Activated gamma-delta T cell (primary cell): ENCODE results near the gene KCNMA1.

Experiments
- DNase-seq: peaks from one replicate; lab custom pipeline; 2025; lab: John Stamatoyannopoulos, UW

The KCNMA1 gene

DNA sequence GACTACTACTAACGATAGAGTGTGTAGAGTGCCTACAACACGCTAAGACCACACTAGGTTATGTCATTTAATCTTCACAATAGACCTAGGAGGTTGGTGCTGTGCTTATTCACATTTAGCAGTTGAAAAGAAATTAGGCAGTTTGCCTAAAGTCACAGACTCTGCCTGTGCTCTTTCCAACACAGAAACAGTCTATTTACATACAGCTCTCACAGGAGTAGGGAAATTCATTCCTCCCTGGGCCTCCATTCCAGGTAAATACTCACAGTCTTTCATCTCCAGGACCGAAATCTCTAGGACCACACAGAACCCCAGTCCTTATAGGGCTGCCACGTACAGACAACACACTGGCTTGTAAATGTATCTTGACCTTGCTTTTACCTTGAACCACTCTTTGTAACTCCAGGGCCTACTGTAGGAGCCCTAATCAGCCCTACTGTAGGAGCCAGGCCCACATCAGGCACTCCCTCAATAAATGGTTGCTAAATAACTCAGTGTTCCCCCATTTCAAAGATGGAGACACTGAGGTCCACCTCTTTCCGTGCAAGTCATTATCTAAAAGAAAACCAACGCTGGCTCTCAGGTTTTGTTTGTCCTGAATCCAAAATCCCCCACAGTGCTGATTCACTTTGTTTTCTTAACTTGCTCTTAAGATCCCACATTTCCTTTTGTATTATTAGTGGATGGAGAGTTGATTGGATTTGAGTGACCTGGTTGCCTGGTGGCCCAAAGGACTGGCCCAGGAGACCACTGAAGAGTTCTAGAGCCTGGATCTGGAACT, 146.9 kb downstream of the KCNMA1 start:
- DNase-seq: no peak

DNA sequence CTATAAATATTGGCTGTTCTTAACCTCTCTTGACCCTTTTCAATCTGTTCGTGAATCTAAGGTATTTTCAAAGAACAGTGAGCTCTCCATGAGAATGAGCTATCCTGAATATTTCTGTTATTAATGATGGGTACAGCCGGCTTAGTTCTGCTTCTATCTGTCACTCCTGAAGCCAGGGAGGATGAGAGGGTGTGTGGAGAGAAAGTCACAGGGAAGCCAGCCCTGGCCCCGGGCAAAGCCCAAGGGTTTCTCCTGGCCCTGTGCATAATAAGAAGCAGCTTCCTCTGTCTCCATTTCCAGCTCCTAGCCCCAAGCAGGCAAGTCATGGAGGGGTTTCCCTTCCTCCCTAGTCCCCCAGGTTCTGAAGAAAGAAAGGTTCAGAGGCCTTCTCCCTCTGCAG, 151.1 kb downstream of the KCNMA1 start:
- no peak for DNase-seq

DNA sequence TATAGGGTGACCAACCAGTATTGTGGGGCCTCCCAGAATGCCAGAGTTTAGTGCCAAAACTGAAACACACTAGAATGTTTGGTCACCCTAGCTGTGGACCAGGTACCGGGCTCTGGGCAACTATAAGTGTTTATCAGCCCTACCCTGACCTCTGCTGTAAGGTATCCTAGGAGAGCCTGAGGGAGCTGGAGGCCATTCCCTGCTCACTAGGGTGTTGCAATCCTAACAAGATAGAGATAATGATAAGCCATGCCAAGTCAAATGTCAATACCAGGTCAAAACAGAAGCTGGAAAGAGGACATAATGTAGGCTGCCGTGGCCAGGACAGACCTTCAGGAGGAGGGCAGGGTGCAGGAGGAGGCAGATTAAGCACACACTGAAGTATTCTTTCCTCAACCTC, 151.8 kb downstream of the KCNMA1 start:
- DNase-seq: no peak

DNA sequence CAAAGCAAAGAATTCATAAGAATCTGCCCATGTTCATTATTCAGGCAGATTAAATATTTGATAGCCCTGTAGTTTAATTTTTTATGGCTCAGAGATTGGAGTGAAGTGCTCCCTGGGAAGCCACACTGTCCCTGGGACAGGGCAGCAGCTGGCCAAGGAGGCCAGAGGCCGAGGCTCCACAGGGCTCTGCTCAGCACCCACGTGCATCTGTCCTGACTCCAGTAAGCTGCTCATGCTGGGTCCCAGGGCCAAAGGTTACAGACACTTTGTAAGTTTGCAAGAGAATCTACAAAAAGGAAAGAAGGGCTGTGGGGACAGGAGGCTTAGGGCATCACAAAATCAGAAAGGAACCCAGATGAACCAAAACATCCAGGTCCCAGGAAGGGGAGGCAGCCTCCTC, 155.5 kb downstream of the KCNMA1 start:
- DNase-seq: no peak

DNA sequence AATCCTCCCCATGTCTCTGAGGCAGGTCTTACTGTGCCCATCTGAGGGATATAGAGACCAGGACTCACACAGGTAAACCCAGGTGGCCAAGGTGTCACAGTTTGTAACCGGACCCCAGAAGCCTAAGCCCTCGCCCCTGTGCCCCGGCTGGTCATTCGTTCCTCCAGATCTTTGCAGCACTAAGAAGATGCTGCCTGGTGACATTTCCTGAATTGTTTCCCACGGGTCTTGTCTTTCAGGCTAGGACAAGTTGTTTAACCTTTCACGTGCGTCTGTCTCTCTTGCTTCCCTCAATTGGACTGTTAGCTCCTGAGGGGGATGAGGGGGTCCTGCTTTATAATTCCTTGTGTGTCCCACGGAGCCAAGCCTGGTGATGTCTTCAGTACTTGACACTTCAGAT, 158.0 kb downstream of the KCNMA1 start:
- no peak for DNase-seq

DNA sequence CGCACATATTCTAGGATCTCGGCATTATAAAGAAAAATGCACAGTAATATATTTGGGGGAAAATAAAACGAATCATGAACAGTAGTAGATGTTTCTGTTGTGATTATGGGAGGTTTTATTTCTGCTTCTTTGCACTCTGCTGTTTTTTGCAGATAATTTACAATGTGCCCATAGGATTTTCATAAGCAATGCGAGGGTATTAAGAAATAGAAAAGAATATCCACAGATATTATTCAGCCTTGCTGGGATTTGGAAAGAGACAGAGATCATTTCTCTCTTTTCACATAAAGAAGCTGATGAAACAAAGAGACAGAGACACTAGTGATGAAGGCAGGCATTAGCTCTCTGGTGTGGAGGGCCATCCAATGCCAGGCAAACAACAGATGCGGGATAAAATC, 158.6 kb downstream of the KCNMA1 start:
- no peak for DNase-seq

DNA sequence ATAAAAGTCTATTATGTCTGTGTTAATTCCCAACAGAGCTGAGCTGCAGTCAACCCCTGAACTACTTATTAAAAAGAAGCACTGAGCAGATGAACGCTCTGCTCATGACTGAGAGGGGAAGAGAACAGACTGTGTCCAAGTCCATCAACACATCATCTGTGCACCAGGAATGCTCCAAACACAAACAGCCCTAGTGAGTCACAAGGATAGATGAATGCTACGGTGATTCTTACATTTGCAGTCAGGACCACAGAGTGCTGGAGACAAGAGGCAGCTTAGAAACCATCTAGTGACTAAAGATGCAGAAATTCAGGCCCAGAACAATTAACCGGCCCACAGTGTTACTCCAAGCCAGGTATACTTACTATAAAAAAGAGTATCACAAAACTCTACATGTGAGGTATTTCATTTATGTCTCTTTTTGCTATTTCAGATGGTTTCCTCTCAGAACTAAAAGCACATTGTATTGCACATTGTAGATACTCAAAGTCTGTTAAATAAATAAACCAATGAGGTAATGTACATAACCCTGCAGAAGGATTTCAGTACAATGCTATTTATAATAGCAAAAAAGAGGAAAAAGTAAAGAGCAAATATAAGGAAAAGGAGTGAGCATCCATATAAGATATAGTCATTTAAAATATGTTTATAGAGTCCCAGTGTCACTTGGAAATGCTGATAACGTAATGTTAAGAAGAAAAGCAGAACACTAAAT, 159.2 kb downstream of the KCNMA1 start:
- no peak for DNase-seq

DNA sequence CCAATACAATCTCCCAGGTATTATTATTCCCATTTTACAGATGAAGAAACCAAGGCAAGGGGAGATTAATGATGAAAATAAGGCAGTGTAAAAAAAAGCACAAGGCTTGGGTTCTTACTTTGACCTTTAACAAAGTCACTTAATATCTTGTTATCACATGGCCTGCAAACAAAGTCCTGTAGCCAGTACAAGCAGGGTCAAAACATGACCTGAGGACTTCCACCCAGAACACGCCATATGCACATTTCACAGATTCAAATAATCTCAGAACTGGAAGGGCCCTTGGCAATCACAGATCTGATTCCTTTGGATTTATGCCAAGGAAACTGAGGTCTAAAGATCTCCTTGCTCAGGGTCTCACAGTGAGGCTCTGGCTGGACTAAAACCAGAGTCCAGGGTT, 162.1 kb downstream of the KCNMA1 start:
- no peak for DNase-seq

DNA sequence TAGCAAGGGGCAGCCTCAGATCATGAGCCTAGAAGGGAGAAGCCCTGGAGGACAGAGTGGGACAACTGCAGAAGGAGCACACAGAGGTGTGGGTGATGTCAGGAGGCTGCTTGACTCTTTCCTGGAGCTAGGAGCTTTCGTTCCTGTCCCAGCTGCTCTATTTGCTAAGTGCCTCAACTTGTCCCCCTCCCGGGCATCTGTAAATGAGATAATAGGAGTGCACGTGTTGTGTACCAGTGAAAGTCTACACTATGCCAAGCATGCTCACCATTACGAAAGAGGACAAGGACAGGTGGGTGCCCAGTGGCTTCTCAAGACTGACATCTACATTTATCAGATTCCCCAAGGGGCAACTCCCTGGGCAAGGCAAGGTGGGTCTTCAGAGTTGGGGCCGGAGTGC, 162.7 kb downstream of the KCNMA1 start:
- DNase-seq: no peak

DNA sequence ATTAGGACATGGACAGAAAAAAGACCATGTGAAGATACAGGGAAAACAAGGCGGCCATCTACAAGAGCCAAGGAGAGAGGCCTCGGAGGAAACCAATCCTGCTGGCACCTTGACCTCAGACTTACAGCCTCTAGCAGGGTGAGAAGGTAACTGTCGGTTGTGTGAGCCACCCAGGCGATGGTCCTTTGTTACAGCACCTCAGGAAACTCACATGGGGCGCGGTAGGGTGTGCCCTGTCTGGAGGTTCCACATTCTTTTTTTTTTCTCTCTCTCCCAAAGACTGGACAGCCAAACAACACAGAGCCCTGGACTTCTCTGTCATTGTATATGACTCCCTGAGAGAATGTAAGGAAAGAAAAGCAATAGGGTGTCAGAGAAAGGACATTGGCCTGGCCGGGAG, 163.2 kb downstream of the KCNMA1 start:
- DNase-seq: no peak

DNA sequence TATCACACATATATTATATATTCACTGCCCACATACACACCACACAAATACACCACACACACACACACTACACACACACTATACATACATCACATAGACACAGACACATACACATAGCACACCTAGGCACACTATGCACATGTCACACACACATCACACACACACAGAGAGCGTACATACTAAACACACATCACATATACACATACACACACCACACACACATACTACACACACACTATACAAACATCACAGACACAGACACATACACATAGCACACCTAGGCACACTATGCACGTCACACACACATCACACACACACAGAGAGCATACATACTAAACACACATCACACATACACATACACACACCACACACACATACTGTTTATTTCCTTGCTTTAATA, 165.5 kb downstream of the KCNMA1 start:
- DNase-seq: no peak

DNA sequence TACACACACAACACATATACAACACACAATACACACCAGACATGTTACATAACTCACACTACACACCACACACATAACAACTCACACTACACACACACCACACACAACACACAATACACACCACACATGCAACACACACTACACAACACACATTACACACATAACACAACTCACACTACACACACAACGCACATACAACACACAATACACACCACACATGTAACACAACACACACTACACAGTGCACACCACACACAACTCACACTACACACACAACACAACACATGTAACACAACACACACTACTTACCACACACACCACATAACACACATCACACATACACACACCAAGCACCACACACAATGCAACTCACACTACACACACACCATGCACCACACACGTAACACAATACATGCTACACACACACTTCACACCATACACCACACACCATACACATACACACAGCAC, 166.5 kb downstream of the KCNMA1 start:
- no peak for DNase-seq

DNA sequence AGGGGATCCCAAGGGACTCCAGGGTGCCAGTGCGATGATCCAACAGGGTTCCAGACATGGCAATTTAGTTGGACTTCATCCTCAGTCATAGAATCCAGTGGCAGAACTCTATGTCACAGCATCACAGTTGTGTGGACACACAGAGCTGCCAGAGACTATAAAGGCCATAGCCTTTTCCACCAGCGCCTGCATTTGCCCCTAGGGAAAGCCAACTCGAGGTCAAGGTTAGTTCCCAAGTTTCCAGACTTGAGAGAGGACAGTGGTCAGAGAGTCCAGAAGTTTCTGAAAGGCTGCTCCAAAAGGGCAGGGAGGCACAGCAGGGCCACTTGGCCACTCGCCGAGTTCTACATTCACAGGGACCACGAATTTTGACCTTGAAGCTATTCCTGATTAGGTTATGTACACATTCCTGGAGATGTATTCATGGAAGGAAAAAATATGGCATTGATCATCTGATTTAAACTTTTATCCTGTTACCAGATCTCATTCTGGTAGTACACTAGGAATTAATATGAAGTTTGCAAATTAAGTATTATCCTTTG, 170.1 kb downstream of the KCNMA1 start:
- DNase-seq: no peak

DNA sequence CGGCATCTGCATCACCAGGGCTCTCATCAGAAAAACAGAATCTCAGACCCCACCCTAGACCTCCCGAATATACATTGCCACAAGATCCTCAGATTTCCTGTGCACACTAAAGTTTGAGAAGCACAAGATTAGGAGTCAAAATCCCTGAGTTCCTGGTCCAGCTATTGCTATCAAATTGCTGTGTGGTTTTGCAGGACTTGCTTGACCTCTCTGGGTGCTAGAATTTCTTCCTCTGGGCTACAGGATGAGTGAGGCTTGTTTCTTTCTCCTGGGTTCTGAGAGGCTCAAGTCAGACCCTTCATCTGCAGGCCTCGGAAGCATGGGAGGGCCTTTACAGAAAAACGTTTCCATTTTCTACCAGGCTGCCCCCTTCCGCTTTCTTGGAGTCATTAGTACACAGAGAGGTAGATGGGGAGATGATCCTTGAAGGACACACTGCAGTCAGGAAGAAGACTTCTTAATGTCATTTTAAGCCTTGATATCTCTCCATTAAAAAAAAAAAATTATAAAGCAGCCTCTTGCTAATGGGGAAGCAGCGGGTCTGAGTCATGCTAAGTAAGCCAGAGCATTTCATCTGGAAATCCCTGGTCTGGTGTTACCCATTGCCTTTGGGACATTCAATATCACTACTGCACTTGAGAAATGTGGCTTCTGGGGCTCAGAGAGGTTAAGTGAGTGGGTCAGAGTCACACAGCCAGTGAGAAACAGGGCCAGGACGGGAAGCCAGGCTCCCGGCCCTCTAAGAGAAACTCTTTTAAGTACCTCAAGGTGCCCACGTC, 173.5 kb downstream of the KCNMA1 start:
- no peak for DNase-seq

DNA sequence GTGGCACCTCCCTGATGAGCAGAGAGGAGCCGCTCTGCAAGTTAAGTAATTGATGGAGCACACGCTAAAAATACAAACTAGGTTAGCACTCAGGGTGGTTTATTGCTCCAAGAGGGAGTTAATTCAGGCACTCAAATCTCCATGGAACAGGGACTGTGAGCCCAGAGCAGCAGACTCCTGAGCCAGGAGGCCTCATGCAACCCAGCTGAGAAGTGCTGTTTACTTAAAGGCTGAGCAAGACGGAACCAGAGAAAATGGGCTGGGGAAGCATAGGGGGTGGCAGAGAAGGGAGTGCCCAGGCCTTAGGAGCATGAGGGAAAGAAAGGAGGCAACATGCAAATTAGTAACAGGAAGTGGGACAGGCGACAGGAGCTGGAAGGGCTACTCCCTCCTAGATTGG, 174.1 kb downstream of the KCNMA1 start:
- no peak for DNase-seq

DNA sequence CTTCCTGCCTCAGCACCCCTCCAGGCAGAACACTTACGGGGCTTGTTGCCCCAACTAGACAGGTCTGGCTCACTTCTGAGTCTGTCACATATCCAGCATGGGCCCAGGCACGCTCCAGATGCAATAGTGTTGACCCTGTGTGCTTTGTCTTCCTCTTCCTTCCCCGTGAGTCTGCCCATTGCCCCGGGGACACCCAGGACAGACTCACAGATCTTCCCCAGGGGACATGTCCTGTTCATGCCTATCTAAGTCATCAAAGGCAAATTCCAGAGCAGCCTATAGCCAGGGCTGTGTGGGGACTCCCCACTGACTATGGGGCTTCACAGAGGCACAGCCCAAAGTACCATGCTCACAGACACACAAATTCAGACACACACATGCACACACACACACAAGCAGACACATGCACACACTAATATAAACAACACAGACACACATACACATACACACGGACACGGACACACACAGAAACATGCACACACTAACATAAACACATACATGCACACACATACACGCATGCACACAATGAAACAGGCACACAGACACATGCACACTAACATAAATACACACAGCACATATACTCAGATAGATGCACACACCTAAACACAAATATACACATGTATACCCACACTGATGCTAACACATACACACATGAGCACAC, 175.8 kb downstream of the KCNMA1 start:
- DNase-seq: no peak

DNA sequence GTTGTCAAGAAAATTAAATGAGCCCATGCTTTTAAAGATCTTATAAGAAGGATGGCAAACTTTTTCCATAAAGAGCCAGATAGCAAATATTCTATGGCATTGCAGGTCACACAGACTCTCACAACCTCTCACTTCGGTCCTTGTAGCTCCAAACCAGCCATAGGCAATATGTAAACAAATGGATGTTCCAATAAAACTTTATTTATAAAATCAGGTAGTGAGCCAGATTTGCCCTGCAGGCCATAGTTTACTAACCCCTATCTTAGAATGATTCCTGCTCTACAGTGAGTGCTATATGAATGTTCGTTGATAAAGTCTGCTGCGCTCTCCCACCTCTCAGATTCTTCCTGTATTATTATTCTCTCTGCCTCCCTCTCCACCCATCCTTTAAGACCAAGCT, 177.7 kb downstream of the KCNMA1 start:
- DNase-seq: no peak

DNA sequence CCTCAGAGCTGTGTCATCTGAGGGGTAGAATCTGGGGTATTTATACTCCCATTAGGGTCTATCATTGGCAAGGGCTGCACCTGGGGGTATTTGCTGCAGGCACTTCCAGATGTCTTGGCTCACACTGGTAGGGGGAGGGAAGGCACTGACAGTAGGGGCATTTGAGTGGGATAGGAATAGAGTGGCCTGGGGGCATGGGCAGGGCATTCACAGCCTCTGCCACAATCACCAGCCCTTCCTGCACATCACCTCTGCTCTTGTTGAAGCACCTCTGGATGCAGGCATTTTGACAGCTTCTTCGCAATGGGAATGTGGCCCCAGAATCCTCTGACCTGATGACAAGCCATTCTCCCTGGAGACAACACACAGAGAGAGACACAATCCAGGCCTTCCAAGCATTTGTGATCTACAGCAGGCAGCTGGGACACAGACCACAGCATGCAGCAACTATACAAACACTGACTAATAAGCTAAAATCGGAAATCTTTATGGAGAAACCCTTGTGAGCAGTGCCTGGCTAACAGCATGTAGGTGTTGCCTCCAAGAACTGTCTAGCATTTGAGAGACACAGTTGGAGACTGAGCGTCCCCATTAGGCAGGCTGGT, 178.5 kb downstream of the KCNMA1 start:
- DNase-seq: no peak

DNA sequence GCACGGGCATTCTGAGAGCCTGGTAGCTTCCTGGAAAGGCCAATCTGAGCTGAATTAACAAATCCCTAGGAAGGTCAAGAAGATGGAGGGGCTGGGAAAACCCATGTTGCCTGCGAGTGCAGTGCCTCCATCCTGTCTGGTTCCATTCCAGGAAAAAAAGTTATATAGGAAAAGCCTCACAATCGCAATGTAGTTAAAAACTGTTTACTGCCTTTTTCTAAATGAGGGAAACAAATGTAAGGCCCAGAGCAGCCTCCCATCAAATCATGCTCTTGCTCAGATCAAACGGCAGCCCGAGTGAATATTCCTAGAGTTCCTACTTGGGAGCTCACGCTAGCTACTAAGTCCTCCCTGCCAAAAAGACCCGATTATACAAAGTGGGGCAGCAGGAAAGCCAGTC, 179.9 kb downstream of the KCNMA1 start:
- no peak for DNase-seq

DNA sequence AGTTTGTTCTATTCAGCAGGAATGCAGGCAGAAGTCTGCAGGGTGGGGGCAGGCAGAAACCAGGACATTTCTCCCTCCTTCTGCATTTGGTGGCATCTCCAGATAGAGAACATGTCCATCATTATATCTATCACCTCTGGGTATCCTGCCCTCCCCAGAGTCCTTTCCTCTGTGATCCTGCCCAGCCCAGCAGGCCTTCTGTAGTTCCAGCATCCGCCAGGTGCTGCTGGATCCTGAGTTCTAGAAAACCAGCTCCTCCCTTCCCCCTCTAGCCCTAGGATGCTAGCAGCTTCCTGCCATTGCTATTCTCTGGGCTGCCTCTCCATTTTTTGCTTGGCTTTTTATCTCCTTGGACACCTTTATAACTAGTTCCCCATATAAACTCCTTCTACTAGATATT, 180.3 kb downstream of the KCNMA1 start:
- no peak for DNase-seq

DNA sequence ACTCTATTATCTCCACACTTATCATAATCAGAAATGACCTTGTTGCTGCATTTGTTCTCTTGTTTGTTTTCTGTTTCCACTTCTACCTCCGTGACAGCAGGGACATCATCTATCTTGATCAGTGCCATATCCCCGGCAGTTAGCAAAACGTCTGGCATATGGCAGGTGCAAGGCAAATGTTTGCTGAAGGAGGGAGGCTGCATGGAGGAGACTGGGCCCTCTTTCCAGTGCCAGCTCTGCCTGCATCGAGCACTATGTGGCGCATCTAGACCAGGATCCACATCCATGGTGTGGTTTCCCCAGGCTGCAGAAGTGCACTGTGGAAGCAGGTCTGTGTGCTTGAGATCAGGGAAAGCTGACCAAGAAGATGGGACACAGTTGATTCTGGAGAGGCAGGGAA, 181.2 kb downstream of the KCNMA1 start:
- DNase-seq: no peak

DNA sequence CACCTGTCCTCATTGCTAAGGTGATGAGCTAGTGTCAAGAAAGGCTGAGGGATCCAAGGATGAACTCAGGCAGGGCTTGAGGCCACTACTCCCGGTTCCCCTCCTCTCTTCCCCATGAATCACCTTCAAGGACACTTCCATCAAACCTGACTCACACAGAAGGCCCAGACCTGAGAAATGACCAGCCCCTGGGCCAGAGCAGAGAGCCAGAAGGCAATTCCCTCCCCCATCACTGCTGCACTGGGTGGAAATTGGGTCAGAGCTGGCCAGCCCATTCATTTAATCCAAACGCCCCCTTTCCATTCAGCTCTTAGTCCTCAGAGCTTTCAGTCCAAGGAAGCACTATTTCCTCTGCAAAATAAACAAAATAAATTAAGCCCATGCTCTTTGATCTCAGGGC, 182.0 kb downstream of the KCNMA1 start:
- no peak for DNase-seq
